H1 (cell line): ENCODE measurements around the gene LBX1. TPM values are rescaled to one million over a fixed set of nuclear protein-coding genes. Genes with fewer than 3 reads are reported as not detected.

Experiments
- CBX5 ChIP-seq: fragments of 300-800, 300-1000 bp; sonication (generic); IDR thresholded peaks from 2 replicates; pipeline ENCODE4 v1.7.1; 2016; ENCODE audit warnings: antibody characterized with exemption, low read length, low read depth
- CBX8 ChIP-seq: fragments of 300-800, 300-1000 bp; sonication (generic); IDR thresholded peaks from 2 replicates; pipeline ENCODE4 v1.7.1; 2016; ENCODE audit warnings: low read depth, low read length, borderline replicate concordance
- CEBPB ChIP-seq: IDR thresholded peaks from 2 replicates; pipeline ENCODE4 v1.6.1; 2012; ENCODE audit warnings: low read depth, low read length
- EGR1 ChIP-seq: IDR thresholded peaks from 2 replicates; pipeline ENCODE4 v1.6.1; 2011; ENCODE audit warnings: low read depth, low read length, borderline replicate concordance
- GABPA ChIP-seq: IDR thresholded peaks from 2 replicates; pipeline ENCODE4 v1.6.1; 2011; ENCODE audit warnings: mild to moderate bottlenecking, low read length, moderate library complexity, borderline replicate concordance; ENCODE audit not compliant: insufficient read depth
- SUZ12 ChIP-seq: fragments of 200-600 bp; sonication (generic); IDR thresholded peaks from 2 replicates; pipeline ENCODE4 v1.6.1; 2012; ENCODE audit warnings: mild to moderate bottlenecking, inconsistent platforms, low read length, moderate library complexity, mixed read lengths
- polyA plus RNA-seq, 7 experiments: library from polyadenylated mRNA; depleted of rRNA in 3 of 7; stranded (reverse) in 5 of 7; unstranded in 2 of 7; fragments of >200 nt in 5 of 7; fragments of 200-250 nt in 2 of 7; gene quantifications; 1 replicate in 5 of 7; 2 replicates in 1 of 7; 4 replicates in 1 of 7; pipeline versions ENCODE4 v1.2.1 to v1.2.3, GENCODE V29; 2011 to 2013; ENCODE audit warnings: missing spikeins in 2 of 7, mixed read lengths in 2 of 7
- total RNA-seq: library from RNA; stranded (reverse); fragmentation: NEBNext Ultra II Directional; extraction: Animal tissue kit (Norgen Biotek cat#: 25700); gene quantifications from 2 replicates; pipeline ENCODE4 v1.2.1, GENCODE V29; 2021

LBX1 gene
- total and polyA plus RNA-seq, 2 of the 8 experiments (the other 6 are each of a cell fraction or from before 2014, with no cell fraction given) = not detected

DNA sequence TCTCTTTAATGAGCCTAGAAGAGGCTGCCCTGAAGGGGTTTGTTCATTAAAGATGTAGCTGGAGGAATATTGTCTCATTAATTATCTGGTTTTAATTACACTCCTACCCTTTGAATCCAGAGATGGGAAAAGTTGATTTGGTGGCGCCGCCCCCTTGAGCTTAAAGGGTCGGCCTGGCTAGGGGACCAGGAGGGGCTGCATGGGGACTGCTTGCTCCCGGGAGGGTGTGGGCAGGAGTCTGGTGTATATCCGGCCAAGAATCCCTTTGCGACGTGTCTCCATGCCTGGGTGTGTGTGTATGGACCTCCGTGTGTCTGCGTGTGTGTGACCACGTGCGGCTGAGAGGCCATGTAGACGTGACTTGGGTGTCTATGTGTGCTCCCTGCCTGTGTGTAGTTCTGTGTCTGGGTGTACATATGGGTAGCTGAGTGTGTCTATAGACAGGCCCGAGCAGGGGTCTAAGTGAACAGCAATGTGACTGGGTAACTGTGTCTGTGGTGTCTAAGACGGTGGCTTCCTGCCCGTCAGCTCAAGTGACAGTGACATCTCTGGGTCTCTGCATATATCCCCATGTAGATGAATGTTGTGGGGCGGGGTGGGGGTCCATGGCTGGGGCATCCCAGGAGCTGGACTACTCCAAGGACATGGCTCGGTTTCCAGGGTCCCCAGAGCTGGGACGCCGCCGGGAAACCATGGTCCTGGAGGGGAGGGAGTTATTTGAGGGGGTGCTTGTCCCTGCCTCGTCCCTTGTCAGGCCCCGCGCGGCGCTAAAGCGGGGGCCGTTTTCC lies 10.7 kb downstream of the LBX1 start (continued):
- TF ChIP-seq CEBPB (no peak), EGR1 (no peak), SUZ12 (peak; percentile 92), CBX5 (no peak), GABPA (no peak), CBX8 (no peak)
